GM12801 (cell line): ENCODE data around the gene HGFAC.

Experiments
- TF ChIP-seq, protein P1 (sequence below): IDR thresholded peaks from one replicate; pipeline ENCODE4 v1.5.1; 2011; ENCODE audit warnings: control low read depth; ENCODE audit not compliant: insufficient read length; ENCODE audit errors: extremely low read depth

HGFAC gene

DNA sequence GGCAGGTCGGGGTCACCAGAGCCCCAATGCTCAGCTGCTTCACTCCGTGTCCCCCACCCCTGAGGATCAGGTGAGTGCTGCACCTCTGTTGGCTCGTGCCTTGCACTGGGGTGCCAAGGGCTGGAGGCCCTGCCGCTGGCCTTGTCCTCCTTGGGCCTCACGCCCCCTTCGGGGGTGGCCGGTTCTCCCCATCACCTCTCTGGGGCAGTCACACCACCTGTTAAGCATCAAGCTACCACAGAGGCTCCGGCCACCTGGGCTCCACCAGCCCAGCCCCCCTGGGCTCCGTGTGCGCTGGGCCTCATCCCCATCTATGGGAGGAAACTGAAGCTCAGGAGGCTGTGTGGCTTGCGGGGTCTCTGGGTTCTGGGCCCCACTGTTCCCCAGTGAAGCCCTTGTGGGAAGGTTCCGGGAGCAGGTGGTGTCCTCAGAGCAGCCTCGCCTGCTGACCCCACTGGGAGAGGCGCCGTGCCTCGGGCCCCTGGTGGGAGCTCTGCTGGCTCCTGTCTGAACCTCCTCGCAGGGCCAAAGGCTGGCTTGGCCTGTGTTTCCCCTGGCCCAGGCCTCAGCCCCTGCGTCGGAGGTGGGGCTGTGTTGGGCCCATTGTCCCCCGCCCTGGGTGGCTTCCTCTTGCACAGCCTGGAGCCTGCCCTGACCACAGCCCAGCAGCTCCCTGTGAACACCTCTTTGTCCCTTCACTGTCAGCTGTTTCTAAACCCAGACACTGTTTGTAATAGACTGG lies 52.1 kb downstream of the HGFAC start:
- TF ChIP-seq, protein P1, sequence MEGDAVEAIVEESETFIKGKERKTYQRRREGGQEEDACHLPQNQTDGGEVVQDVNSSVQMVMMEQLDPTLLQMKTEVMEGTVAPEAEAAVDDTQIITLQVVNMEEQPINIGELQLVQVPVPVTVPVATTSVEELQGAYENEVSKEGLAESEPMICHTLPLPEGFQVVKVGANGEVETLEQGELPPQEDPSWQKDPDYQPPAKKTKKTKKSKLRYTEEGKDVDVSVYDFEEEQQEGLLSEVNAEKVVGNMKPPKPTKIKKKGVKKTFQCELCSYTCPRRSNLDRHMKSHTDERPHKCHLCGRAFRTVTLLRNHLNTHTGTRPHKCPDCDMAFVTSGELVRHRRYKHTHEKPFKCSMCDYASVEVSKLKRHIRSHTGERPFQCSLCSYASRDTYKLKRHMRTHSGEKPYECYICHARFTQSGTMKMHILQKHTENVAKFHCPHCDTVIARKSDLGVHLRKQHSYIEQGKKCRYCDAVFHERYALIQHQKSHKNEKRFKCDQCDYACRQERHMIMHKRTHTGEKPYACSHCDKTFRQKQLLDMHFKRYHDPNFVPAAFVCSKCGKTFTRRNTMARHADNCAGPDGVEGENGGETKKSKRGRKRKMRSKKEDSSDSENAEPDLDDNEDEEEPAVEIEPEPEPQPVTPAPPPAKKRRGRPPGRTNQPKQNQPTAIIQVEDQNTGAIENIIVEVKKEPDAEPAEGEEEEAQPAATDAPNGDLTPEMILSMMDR = no peak

DNA sequence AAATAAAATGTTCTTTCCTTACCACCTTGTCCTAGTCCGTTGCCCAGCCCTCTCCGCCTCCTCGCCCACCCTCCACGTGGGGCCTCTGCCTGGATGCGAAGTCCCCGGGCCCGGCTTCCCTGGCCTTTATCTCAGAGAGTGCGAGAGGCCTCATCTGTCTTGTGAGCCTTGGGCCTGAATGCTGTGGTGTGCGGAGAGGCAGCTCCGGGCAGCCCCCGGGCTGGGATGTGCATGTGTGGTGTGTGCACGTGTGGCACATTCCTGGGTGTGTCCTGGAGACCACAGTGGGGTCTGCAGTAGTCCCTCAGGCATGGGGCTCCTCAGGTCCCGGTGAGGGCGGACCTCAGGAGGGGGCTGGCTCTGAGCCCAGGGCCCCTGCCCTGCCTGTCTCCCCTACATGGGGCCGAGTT lies 52.7 kb downstream of the HGFAC start:
- TF ChIP-seq, protein P1 = no peak

DNA sequence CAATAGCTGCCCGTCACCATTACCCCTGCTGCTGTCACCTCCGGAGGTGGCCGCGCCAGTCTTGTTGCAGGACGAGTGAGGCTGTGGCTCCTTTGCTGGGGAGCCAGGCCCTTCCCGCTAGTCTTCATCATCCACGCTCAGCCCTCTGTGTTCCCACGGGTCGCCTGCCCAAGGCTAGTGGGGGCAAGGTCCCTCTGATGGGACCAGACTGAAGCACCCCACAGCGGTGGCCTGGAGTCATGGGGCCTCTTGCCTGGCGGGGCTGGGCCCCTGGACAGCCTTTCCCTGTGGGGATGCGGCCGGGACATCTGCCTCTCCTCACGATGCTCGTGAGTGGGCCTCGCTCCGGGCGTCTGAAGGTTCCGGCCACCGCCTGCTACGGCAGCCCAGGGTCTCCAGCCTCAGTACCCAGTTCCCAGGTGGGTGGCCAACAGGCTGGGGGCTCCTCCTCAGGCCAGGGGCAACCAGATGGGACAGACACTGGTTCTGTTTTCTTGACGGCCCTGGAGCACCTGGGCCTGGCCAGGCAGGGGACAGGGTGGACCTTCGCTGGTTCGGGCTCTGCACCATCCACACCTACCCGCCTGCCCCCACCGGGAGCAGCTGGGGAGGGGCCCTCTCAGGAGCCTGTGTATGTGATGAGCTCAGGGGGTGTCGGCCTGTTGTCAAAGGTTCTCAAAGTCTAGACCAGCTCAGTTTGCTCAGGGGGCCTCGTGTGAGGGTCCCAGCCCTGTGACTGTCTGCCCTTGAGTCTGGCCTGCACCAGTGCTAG lies 53.6 kb downstream of the HGFAC start:
- TF ChIP-seq, protein P1 = no peak

DNA sequence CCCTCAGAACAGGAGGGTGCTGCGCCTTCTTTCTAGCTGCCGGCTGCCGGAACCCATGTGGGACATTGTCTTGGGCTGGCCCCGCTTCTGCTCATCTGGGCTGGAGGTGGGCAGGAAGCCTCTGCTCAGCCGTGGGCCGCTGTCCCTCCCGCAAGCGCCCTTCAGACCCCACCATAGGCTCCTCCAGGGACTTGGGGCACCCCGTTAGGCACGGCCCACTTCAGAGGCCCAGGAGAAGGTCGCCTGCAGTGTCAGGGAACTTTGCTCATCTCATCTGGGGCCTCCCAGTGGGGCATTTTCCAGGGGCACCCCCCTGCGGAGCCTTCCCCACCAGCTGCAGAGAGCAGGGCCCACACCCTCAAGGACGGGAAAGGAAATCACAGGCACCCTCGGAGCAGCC lies 54.3 kb downstream of the HGFAC start:
- TF ChIP-seq, protein P1 = no peak

DNA sequence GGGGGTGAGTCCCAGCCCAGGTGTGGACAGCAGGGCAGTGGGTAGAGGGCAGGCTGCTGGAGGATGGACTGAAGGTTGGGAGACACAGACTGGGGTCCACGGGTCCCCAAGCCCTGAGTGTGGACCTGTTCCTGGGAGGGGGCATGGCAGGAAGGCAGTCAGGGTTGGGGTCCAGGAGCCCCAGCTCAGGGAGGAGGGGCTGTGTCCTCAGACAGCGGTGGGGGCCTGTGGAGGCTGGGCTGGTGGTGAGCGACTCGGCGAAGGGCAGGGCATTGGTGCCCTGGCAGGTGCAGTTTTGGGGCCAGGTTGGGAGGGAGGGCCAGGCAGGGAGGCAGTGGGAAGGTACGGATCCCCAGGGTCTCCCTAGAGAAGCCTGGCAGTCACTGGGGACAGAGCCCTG lies 55.3 kb downstream of the HGFAC start:
- TF ChIP-seq, protein P1 = no peak

DNA sequence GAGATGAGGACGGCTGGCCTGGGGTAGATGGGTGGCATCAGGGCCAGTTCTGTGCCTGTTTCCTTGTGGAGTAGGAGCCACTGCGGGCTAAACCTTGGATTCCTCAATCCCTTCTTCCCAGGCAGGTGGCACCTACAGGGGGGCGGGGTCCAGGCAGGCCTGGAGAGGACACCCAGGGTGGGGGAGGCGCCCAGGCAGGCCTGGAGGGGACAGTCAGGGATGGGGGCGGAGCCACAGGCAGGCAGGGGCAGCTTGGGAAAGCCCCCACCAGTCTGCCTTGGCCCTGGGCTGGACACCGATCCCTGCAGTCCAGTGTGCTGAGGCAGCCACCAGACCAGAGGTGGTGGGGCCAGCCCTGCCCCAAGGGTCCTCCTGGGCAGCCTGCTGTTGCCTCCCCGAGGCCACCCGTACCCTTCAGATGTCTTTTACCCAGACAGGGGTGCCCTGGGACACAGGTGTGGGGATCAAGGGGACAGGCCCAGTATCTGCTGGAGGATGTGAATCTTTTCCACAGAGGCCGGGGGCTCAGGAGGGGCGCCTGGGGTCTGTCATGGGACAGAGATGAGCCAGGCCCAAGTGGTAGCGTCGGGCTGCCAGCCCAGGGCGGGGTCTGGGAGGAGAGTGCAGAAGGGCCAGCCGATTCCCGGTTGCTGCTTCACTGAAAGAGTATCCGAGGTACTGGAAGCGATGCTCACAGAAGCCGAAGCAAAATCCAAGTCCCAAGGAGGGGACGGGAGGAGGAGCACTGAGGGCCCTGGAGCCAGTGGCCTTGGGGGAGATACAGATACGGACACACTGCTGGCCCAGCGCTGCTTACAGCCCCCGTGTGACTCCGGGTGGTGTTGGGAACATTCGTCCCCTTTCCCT lies 56.0 kb downstream of the HGFAC start:
- TF ChIP-seq, protein P1 = no peak

DNA sequence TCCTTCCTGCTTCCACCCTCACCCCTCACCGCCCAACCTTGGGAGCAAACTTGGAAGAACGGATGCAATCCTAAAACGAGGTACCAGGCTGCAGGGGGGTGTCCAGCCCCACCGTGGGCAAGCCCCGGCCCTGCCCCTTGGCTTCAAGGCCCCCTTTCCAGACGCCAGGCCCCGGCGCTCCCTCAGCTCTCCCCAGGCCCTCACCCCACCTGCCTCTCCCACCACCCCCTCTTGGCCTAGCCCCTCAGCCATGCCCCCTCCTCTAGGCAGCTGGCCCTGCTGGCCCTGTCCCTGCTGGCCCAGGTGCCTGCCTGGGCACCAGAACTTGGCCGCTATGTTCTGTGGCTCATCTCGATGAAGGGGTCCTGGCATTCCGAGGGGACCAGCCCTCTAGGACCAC lies 56.6 kb downstream of the HGFAC start:
- TF ChIP-seq, protein P1 = no peak
